ENCODE data around the gene CRACR2A.

- TF ChIP-seq CTCF (IDR thresholded peaks at IDR 0.05) = no peak
- no peak for TF ChIP-seq POLR2A (IDR thresholded peaks at IDR 0.05; ENCODE audit: low read depth)
- no peak for TF ChIP-seq POLR2AphosphoS5 (IDR thresholded peaks at IDR 0.05)
These were observed 176.0 kb downstream of the CRACR2A start for GRCh38 chr12:3576891-3577290.
